A549 (cell line): ENCODE results near the gene UNC5C.

Experiments
- CBX2 ChIP-seq: fragments of 200-600 bp; sonication (generic); IDR thresholded peaks from 2 replicates; pipeline ENCODE4 v1.6.1; 2016; ENCODE audit warnings: low read depth, mild to moderate bottlenecking, borderline replicate concordance
- CEBPB ChIP-seq, 2 experiments: fragments of >200 bp in 1 of 2; sonication (Bioruptor Twin) in 1 of 2; formaldehyde crosslinking in 1 of 2; IDR thresholded peaks; 2 replicates each; pipeline ENCODE4 v1.6.1; 2012 to 2016
- CHD2 ChIP-seq: fragments of 150-350 bp; IDR thresholded peaks from 2 replicates; pipeline ENCODE4 v1.6.1; 2014; ENCODE audit warnings: low read length; ENCODE audit not compliant: partially characterized antibody
- EP300 ChIP-seq, 2 experiments: fragments of >200 bp; sonication (Bioruptor Twin); formaldehyde crosslinking; IDR thresholded peaks; 2 replicates in 1 of 2; 3 replicates in 1 of 2; pipeline ENCODE4 v1.6.1; 2016 to 2017
- MYC ChIP-seq: IDR thresholded peaks from 2 replicates; pipeline ENCODE4 v1.6.1; 2012; ENCODE audit warnings: mild to moderate bottlenecking, inconsistent platforms, low read length, improper control_type of control experiment, borderline replicate concordance
- NR3C1 ChIP-seq: fragments of >200 bp; sonication (Bioruptor Twin); formaldehyde crosslinking; IDR thresholded peaks from 3 replicates; pipeline ENCODE4 v1.6.1; 2017
- POLR2A ChIP-seq: IDR thresholded peaks from 2 replicates; pipeline ENCODE4 v1.6.1; 2012; ENCODE audit warnings: mild to moderate bottlenecking, low read length
- RAD21 ChIP-seq, 2 experiments: fragments of >200 bp in 1 of 2; sonication (Bioruptor Twin) in 1 of 2; formaldehyde crosslinking in 1 of 2; IDR thresholded peaks in 1 of 2; conservative IDR thresholded peaks in 1 of 2; 2 replicates in 1 of 2; 3 replicates in 1 of 2; pipeline ENCODE4 v1.6.1; 2012 to 2018; ENCODE audit warnings: inconsistent platforms in 1 of 2
- RCOR1 ChIP-seq: fragments of 150-350 bp; IDR thresholded peaks from 2 replicates; pipeline ENCODE4 v1.6.1; 2014; ENCODE audit warnings: antibody characterized with exemption, low read length, low read depth
- TFCP2L1 ChIP-seq: fragments of 250-450 bp; sonication (Bioruptor Pico); IDR thresholded peaks from 2 replicates; pipeline ENCODE4 v1.5.0; 2021; ENCODE audit warnings: mild to moderate bottlenecking
- TF ChIP-seq, protein P1 (sequence below): fragments of >200 bp; sonication (Bioruptor Twin); formaldehyde crosslinking; IDR thresholded peaks from 3 replicates; pipeline ENCODE4 v1.5.1; 2016

DNA sequence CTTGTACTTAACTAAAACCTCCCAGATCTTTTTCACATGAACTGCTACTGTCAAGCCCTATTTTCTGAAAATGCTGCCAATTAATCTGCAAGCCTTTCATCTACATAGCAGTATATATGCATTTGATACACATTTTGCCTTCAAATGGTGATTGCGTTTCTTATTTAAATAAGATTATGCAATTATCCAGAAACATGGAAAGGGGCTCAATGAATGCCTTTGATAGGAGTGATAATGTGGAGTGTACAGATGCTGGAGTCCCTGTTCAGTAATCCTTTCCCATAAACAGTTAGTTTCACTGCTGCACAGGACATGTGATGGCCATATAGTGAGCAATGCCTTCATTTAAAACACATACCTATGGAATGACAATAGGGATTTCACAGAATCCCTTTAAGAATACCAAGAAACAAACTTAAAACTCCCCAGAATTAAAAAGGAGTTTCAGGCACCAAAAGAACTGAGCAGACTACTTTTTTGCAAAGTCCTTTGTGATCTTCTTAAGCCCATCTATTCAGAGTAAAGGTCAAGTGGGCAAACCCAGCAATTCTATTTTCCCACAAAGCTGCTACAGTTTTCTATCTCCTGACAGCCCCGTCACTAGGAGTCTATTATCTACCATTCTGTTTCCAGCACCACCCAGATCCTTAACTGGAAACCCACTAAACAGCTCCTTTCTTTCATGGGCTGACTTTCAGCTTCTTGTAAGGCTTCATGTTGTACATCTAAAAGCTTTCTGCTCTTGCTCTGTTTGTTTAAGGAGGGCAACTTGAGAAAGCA lies 120.3 kb downstream of the UNC5C start:
- TF ChIP-seq MYC (no peak), POLR2A (no peak), CBX2 (no peak), NR3C1 (no peak), EP300 (IDR thresholded peaks at IDR 0.05) (no peak), TFCP2L1 (CRISPR knock-in tag) (no peak), RAD21 (conservative IDR thresholded peaks at IDR 0.05 in 1 of 2, IDR thresholded peaks at IDR 0.05 in 1 of 2) (no peak), RCOR1 (no peak), CHD2 (no peak), CEBPB (IDR thresholded peaks at IDR 0.05) (no peak)
- TF ChIP-seq, protein P1, sequence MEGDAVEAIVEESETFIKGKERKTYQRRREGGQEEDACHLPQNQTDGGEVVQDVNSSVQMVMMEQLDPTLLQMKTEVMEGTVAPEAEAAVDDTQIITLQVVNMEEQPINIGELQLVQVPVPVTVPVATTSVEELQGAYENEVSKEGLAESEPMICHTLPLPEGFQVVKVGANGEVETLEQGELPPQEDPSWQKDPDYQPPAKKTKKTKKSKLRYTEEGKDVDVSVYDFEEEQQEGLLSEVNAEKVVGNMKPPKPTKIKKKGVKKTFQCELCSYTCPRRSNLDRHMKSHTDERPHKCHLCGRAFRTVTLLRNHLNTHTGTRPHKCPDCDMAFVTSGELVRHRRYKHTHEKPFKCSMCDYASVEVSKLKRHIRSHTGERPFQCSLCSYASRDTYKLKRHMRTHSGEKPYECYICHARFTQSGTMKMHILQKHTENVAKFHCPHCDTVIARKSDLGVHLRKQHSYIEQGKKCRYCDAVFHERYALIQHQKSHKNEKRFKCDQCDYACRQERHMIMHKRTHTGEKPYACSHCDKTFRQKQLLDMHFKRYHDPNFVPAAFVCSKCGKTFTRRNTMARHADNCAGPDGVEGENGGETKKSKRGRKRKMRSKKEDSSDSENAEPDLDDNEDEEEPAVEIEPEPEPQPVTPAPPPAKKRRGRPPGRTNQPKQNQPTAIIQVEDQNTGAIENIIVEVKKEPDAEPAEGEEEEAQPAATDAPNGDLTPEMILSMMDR, result no peak
